RWPE2 (cell line): ENCODE data around the gene ANKRD39.

Experiments
- ATAC-seq: fragments of 200-7000 bp; cut with Tn5 transposase; 3 replicates; pipeline ENCODE4 v1.9.1; 2021; ENCODE audit warnings: low read depth
- DNase-seq: peaks from one replicate; pipeline ENCODE4 v3.0.0-alpha.2; 2020; ENCODE audit warnings: low spot score
- H3K27ac ChIP-seq: fragments of 450-650 bp; 2 replicates; pipeline ENCODE4 v1.5.1; 2017; ENCODE audit warnings: mild to moderate bottlenecking; ENCODE audit not compliant: poor library complexity, severe bottlenecking
- H3K27me3 ChIP-seq: fragments of 250-450 bp; sonication (Bioruptor Pico); 2 replicates; pipeline ENCODE4 v1.5.1; 2021; ENCODE audit warnings: mild to moderate bottlenecking, moderate library complexity; ENCODE audit not compliant: insufficient read depth, poor library complexity, severe bottlenecking
- H3K36me3 ChIP-seq: fragments of 250-450 bp; sonication (Bioruptor Pico); 2 replicates; pipeline ENCODE4 v1.5.1; 2020; ENCODE audit warnings: low read depth, mild to moderate bottlenecking, moderate library complexity
- H3K4me1 ChIP-seq: fragments of 250-450 bp; sonication (Bioruptor Pico); 2 replicates; pipeline ENCODE4 v1.5.1; 2021; ENCODE audit warnings: mild to moderate bottlenecking, moderate library complexity; ENCODE audit not compliant: insufficient read depth, poor library complexity, severe bottlenecking
- H3K4me3 ChIP-seq: fragments of 250-450 bp; sonication (Bioruptor Pico); 2 replicates; pipeline ENCODE4 v1.5.1; 2021; ENCODE audit warnings: mild to moderate bottlenecking, moderate library complexity; ENCODE audit not compliant: severe bottlenecking
- H3K9me3 ChIP-seq: fragments of 250-450 bp; sonication (Bioruptor Pico); 2 replicates; pipeline ENCODE4 v1.5.1; 2021; ENCODE audit warnings: mild to moderate bottlenecking, moderate library complexity; ENCODE audit not compliant: severe bottlenecking
- TF ChIP-seq, protein P1 (sequence below): fragments of 450-650 bp; IDR thresholded peaks from one replicate; pipeline ENCODE4 v1.5.1; 2017; ENCODE audit warnings: mild to moderate bottlenecking, moderate library complexity; ENCODE audit not compliant: poor library complexity, severe bottlenecking

ANKRD39 gene

DNA sequence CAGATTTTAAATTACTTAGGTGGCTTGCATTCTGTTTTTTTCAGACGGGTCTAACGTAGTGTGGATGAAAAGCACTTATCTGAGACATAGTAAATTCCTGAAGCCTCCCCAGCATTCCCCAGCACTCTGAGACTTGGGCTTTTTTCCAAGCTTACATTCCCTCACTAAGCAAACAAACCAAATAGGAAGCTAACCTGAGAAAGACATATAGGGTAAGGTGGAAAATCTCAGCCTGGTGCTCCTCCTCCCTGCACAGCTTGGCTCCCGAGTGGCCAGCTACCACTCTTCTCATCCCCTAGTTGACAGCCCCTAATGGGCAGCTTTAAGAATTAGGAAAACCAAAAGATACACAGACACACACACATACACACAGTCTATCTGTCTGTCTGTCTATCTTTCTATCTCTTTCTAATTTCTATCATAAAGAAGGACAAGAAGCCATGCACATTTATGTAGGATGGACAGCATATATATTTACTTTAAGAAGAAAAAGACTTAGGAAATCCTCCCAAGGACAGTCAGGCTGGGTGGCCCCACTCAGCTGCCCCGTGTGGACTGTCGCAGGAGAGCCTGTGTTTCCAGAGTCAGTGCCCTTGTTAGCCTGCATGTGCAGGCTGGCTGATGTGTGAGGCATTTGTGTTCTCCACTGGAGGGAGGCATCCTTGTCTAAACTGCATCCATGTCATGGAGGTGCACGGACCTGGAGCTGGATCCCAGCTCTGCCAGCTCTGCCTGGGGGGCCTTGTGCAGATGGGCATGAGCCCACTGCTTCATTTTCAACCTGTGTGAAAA is 33.5 kb downstream of the ANKRD39 start:
- H3K27me3 ChIP-seq, result no peaks in the 10 kb centered on the region
- H3K9me3 ChIP-seq, result no peaks in the 10 kb centered on the region
- TF ChIP-seq, protein P1, sequence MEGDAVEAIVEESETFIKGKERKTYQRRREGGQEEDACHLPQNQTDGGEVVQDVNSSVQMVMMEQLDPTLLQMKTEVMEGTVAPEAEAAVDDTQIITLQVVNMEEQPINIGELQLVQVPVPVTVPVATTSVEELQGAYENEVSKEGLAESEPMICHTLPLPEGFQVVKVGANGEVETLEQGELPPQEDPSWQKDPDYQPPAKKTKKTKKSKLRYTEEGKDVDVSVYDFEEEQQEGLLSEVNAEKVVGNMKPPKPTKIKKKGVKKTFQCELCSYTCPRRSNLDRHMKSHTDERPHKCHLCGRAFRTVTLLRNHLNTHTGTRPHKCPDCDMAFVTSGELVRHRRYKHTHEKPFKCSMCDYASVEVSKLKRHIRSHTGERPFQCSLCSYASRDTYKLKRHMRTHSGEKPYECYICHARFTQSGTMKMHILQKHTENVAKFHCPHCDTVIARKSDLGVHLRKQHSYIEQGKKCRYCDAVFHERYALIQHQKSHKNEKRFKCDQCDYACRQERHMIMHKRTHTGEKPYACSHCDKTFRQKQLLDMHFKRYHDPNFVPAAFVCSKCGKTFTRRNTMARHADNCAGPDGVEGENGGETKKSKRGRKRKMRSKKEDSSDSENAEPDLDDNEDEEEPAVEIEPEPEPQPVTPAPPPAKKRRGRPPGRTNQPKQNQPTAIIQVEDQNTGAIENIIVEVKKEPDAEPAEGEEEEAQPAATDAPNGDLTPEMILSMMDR, result no peak
- H3K27ac ChIP-seq, result no peak overlapping the region
- H3K4me1 ChIP-seq, result peaks cover 3% of the 10 kb centered on the region
- ATAC-seq, result peak; percentile 60
- H3K36me3 ChIP-seq, result peaks cover 15% of the 10 kb centered on the region; the same call in 1 of the 2 replicates
- DNase-seq, result no peak
- H3K4me3 ChIP-seq, result no peak overlapping the region

DNA sequence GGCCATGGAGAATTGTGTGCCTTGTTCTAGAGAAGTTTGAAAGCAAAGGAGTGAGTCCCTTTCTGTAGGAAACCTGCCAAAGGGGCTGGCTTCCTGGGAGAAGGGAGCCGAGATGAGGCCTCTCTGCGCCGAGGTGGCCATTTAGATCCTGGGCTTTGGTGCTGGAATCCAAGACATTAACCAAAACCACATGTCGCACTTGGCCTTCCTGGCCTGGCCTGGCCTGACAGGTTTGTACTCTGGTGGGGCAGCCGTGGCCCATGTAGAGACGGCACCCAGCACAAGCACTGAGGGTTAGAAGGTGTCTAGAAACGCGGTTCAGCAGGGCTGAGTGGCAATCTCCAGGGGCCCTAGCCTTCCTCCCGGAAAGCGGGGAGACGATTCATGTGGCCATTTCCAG is 34.6 kb downstream of the ANKRD39 start:
- ATAC-seq (no peak), DNase-seq (no peak)
- no peaks in the 10 kb centered on the region for H3K27me3 ChIP-seq
- peaks cover 3% of the 10 kb centered on the region for H3K4me1 ChIP-seq
- H3K4me3 ChIP-seq, result no peak overlapping the region
- H3K9me3 ChIP-seq, result no peaks in the 10 kb centered on the region
- H3K36me3 ChIP-seq, result peaks cover 7% of the 10 kb centered on the region; the same call in 1 of the 2 replicates
- TF ChIP-seq, protein P1, result no peak
- H3K27ac ChIP-seq, result no peak overlapping the region

DNA sequence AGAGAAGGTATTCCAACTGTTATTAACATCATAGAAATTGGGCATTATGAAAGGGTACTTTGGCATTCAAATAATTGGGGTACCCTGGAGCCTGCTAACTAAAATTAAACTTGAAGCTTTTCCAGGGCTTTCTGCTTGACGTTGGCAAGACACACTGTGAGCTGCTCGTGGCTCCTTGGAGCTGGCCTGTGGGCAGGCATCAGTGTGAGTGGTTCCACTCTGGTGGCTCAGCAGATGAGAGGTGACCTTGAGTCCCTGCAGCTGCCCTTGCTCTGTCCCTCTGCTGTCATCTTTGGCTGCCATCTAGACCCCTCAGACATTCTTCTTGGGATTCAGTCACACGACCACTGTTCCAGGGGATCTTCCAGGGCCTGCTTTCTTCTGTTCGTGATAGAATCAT is 35.0 kb downstream of the ANKRD39 start:
- DNase-seq (no peak), ATAC-seq (no peak)
- Histone ChIP-seq H3K27me3 (no peaks in the 10 kb centered on the region), H3K4me3 (no peak overlapping the region), H3K9me3 (no peaks in the 10 kb centered on the region), H3K4me1 (peaks cover 3% of the 10 kb centered on the region), H3K27ac (no peak overlapping the region), H3K36me3 (peaks cover 7% of the 10 kb centered on the region; the same call in 1 of the 2 replicates)
- TF ChIP-seq, protein P1, result no peak

DNA sequence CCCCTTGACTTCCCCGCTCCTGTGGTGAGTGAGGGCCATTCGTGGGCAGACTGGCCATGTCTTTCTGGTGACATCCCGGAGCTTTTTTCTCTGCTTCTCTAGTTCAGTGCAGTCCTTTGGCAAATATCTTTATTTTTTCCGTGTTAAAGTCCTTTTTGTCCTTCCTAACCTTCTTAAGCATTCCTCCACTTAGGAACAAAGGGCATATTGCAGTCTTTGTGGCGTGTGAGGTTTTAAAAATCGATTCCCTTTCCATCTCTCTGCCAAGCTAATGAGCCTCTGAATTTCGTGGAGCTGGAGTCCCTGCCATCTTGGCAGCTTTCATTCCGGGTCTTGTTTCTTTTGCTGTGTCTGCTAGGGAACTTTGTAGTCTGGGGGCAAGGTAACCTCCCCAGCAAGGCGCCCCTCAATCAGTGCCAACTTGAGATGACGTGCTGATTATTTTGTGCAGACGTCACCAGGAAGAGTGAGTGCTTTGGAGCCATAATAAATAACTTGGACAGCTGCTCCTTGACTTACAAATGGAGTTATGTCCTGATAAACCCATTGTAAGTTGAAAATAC is 36.6 kb downstream of the ANKRD39 start:
- peaks cover 7% of the 10 kb centered on the region; the same call in 1 of the 2 replicates for H3K36me3 ChIP-seq
- TF ChIP-seq, protein P1, result no peak
- H3K27ac ChIP-seq, result no peak overlapping the region
- DNase-seq (no peak), ATAC-seq (no peak)
- H3K9me3 ChIP-seq, result no peaks in the 10 kb centered on the region
- no peaks in the 10 kb centered on the region for H3K27me3 ChIP-seq
- H3K4me3 ChIP-seq, result no peak overlapping the region
- peaks cover 3% of the 10 kb centered on the region for H3K4me1 ChIP-seq
